ENCODE measurements around the gene INF2. TPM values are rescaled to one million over a fixed set of nuclear protein-coding genes. Genes with fewer than 3 reads are reported as not detected.
"Not testable (repeated sequence)": the region's sequence is repeated elsewhere in the genome, so short reads cannot be mapped to it uniquely, and the experiment has no call there.

The INF2 gene
- total RNA-seq, 3 donors from 2014 or later = 31.0 to 70.9 (median 51.5) TPM

DNA sequence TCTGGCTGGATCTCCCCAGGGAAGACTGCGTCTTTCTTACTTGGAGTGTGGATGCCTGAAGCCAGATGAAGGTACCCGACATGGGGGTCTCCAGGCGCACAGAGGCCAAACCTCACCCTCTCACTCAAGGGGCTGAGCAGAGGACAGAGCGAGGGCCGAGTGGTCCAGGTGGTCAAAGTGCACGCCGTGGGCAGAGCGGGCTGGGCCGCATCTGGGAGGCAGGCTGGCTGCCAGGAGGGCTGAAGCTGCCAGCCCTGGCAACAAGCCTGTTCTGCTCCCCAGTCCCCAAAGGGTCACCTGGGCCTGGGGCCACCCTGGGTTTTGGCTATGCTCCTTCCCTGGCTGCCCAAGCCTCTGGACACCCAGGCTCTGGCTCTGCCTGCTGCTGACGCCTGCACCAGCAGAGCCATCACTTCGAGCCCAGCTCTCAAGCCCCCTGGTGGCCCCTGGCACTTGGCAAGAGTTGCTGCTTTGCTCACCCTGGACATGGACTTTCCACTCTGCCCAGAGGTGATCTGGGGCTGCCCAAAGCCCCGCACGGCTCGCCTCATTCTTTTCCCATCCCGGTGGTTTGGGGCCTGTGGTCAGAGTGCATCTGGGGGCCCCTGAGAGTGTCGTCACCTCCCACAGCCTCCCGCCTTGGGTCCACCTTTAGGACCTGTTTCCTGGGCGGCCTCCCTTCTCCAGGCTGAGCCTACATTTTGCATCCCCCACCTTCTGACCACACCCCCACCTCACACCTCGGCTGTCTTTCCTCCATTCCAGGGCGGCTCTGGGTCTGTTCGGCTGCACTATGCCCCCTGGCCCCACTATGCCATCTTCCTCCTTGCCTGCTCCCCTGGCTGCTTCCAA lies 37.4 kb downstream of the INF2 start:
- Histone ChIP-seq H3K27me3 (no peaks in the 10 kb centered on the region), H3K4me1 (peaks cover 11 to 16% of the 10 kb centered on the region in 2 donors), H3K4me3 (no peak overlapping the region), H3K36me3 (no peaks in the 10 kb centered on the region), H3K27ac (no peak overlapping the region), H3K9me3 (no peaks in the 10 kb centered on the region)
- TF ChIP-seq POLR2A (IDR thresholded peaks at IDR 0.05) = no peak
- no peak for TF ChIP-seq POLR2AphosphoS5 (IDR thresholded peaks at IDR 0.05)
- TF ChIP-seq, protein P1, sequence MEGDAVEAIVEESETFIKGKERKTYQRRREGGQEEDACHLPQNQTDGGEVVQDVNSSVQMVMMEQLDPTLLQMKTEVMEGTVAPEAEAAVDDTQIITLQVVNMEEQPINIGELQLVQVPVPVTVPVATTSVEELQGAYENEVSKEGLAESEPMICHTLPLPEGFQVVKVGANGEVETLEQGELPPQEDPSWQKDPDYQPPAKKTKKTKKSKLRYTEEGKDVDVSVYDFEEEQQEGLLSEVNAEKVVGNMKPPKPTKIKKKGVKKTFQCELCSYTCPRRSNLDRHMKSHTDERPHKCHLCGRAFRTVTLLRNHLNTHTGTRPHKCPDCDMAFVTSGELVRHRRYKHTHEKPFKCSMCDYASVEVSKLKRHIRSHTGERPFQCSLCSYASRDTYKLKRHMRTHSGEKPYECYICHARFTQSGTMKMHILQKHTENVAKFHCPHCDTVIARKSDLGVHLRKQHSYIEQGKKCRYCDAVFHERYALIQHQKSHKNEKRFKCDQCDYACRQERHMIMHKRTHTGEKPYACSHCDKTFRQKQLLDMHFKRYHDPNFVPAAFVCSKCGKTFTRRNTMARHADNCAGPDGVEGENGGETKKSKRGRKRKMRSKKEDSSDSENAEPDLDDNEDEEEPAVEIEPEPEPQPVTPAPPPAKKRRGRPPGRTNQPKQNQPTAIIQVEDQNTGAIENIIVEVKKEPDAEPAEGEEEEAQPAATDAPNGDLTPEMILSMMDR (IDR thresholded peaks at IDR 0.05) = no peak
- no peak for DNase-seq (ENCODE audit: low spot score in 2 of 2)
- intact Hi-C loops (cut with DNase I; ENCODE audit: low total_unique reads) = no loop called here

DNA sequence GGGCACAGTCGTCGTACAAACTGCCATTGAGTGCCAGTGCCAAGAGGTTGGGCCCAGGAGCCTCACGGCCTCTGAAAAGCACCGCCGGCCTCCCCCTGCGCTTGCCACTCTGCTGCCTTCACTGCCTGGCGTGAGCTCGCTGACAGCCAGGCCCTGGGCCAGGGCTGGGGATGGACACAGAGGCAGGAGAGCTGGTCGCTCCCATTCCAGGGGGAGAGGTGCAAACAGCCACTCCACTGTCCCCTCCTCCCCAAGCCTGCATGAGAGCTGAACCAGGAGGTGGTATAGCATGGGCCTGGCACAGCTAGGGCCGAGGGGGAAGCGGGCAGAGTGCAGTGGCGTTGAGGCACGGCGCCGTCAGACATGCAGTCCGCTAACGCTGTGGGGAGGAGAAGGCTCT lies 39.2 kb downstream of the INF2 start:
- Histone ChIP-seq H3K36me3 (no peaks in the 10 kb centered on the region), H3K27me3 (no peaks in the 10 kb centered on the region), H3K9me3 (no peaks in the 10 kb centered on the region), H3K4me1 (peaks cover 8 to 11% of the 10 kb centered on the region in 2 donors), H3K27ac (no peak overlapping the region), H3K4me3 (no peak overlapping the region)
- intact Hi-C loops (cut with DNase I; ENCODE audit: low total_unique reads) = no loop called here
- no peak for DNase-seq (ENCODE audit: low spot score in 2 of 2)
- TF ChIP-seq, protein P1 (IDR thresholded peaks at IDR 0.05) = no peak
- TF ChIP-seq POLR2AphosphoS5 (IDR thresholded peaks at IDR 0.05) (no peak), POLR2A (IDR thresholded peaks at IDR 0.05) (no peak)

DNA sequence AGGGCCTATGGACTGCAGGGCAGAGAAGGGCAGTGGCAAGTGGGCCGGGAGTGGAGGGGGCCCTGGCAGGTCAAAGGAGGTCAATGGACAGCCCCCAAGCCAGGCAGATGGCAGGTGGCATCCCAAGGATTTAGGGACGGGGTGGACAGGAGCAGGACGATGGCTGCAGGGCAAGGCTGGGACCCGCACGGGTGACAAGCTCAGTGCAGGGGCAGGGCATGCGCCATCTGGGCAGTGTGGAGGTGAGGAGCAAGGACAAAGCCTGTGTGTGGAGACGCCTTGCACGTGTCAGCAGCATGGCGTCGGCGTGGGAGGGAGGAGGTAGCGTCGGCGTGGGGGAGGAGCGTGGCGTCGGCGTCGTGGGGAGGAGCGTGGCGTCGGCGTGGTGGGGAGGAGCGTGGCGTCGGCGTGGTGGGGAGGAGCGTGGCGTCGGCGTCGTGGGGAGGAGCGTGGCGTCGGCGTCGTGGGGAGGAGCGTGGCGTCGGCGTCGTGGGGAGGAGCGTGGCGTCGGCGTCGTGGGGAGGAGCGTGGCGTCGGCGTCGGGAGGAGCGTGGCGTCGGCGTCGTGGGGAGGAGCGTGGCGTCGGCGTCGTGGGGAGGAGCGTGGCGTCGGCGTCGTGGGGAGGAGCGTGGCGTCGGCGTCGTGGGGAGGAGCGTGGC lies 39.9 kb downstream of the INF2 start:
- H3K27me3 ChIP-seq; DNase-seq (ENCODE audit: low spot score in 2 of 2); H3K4me1 ChIP-seq; H3K4me3 ChIP-seq; intact Hi-C loops (cut with DNase I; ENCODE audit: low total_unique reads); H3K9me3 ChIP-seq; H3K36me3 ChIP-seq; H3K27ac ChIP-seq: not testable (repeated sequence)

DNA sequence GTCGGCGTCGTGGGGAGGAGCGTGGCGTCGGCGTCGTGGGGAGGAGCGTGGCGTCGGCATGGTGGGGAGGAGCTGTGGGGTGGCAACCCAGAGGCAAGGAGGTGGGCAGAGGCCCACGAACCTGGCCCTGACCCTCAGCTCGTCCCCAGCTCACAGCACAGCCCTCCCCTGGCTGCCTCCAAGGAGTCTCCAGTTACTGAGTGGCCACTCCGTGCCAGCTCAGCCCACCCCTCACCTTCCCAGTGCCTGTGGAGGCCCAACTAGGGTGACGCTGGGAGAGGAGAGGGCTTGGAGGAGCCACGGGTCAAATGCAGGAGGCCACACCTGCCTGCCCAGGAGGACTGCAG lies 40.4 kb downstream of the INF2 start:
- TF ChIP-seq POLR2A (IDR thresholded peaks at IDR 0.05) = no peak
- TF ChIP-seq, protein P1 (IDR thresholded peaks at IDR 0.05) = no peak
- no peak for TF ChIP-seq POLR2AphosphoS5 (IDR thresholded peaks at IDR 0.05)
- Histone ChIP-seq H3K4me1 (peaks cover 3 to 5% of the 10 kb centered on the region in 2 donors), H3K9me3 (no peaks in the 10 kb centered on the region), H3K27ac (no peak overlapping the region), H3K4me3 (no peak overlapping the region), H3K27me3 (no peaks in the 10 kb centered on the region), H3K36me3 (no peaks in the 10 kb centered on the region)
- intact Hi-C loops (cut with DNase I; ENCODE audit: low total_unique reads) = no loop called here
- no peak for DNase-seq (ENCODE audit: low spot score in 2 of 2)

DNA sequence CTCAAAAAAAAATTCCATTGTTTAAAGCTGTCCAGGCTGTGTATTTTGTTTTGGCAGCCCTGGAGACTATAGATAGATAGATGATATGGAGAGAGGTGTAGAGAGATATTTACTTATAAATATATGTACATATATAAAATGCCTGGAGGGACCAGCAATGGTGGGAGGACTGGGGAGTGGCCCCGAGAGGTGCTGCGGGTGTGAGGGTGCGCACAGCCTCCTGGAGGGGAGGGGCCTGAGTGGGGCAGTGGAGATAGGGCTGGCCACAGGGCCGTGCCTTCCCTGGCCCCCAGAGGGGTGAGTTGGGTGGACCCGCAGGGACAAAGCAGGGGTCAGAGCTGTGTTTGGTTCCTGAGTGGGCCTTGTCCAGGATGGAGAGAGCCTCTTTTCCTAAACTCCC lies 41.1 kb downstream of the INF2 start:
- TF ChIP-seq, protein P1 (IDR thresholded peaks at IDR 0.05) = no peak
- TF ChIP-seq POLR2AphosphoS5 (IDR thresholded peaks at IDR 0.05) = no peak
- TF ChIP-seq POLR2A (IDR thresholded peaks at IDR 0.05) = no peak
- intact Hi-C loops (cut with DNase I; ENCODE audit: low total_unique reads) = no loop called here
- no peaks in the 10 kb centered on the region for H3K36me3 ChIP-seq
- H3K27me3 ChIP-seq = no peaks in the 10 kb centered on the region
- H3K4me3 ChIP-seq = no peak overlapping the region
- no peaks in the 10 kb centered on the region for H3K4me1 ChIP-seq
- H3K27ac ChIP-seq = no peak overlapping the region
- DNase-seq (ENCODE audit: low spot score in 2 of 2) = no peak
- no peaks in the 10 kb centered on the region for H3K9me3 ChIP-seq
